ENCODE results near the gene FMO2. TPM values are rescaled to one million over a fixed set of nuclear protein-coding genes. Genes with fewer than 3 reads are reported as not detected.
A peak's percentile ranks its signal among the peaks of the same experiment; 100 is the strongest.

Gene FMO2
- total RNA-seq, 1 experiment from 2014 or later = not detected

DNA sequence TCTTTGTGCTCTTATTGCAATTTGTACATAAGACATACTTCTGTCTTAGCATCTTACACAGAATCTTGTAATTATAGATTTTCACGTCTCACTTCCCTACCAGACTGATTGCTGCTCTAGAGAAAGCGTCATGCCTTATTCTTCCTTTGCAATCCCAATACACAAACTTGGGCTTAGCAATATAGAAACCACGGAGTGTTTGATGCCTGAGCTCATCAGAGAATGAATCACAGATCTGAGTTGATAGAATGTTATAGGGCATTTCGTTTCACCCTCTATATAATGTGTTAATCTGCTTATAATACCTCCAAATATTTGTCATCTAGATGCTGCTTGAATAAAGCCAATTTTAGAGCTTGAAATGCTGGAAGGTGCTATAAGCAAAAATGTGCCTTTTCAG lies 69.8 kb downstream of the FMO2 start:
- DNase-seq (ENCODE audit: extremely low read depth, low read depth) = no peak

GRCh38 chr1:171256940-171257606 lies 72.0 kb downstream of the FMO2 start:
- DNase-seq (ENCODE audit: extremely low read depth, low read depth) = peak; percentile 35

DNA sequence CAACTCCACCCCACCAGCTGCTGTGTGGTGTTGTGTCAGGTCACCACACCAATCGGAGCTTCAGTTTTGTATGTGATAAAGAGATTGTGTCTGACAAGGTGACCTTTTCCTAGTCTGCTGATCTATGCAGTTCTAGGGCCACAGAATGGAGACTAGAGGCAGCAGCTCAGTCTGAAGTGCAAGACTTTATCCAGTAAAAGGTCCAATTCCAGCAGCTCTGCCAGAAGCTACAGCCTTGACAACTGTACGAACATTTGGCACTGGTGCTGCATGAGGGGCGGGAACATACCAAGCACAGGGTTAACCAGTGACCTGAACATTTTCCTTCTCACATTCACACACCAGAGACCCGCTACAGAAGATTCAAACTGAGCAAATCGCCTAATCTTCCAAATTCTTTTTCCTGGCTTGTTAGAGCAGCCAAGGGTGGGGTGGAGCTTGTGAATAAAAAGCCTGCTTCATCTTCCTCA lies 72.5 kb downstream of the FMO2 start:
- DNase-seq (ENCODE audit: extremely low read depth, low read depth) = no peak

DNA sequence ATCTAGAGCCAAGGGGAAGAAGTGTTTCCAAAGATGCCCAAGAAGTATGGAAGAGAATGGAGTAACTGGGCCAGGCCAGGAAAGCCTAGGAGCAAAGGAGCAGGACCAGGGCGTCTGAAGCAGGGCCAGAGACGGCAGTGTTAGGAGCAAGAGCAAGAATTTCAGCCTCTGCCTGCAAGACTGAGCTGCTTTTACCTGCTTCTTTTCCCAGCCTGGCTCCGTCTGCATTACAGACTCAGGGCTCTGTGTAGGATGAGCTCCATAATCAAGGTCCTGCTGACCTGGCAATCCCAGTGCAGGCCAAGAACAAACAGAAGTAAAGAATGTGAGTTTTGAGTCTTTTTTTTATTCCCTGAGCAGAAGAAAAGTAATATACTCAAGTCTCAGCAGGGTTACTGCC lies 73.3 kb downstream of the FMO2 start:
- no peak for DNase-seq (ENCODE audit: extremely low read depth, low read depth)

GRCh38 chr1:171258943-171259342 lies 73.8 kb downstream of the FMO2 start:
- DNase-seq (ENCODE audit: extremely low read depth, low read depth) = no peak

Small RNAs within 50 kb of the gene (small RNA-seq; reads per million reads assigned to genes)
- 0 reads per million in 2 experiments for gene RF00019

Other genes starting within 250 kb of the FMO2 start
- not detected in 2 replicates for gene MROH9, start 249.8 kb upstream of the FMO2 start, total RNA-seq (2014; rRNA removed; shearing (Covaris generic))
- not detected in 2 replicates for gene FMO3, start 94.4 kb upstream of the FMO2 start, total RNA-seq (2014; rRNA removed; shearing (Covaris generic))
- not detected in 2 replicates for gene FMO1, start 63.2 kb downstream of the FMO2 start, total RNA-seq (2014; rRNA removed; shearing (Covaris generic))
- gene FMO4, start 128.9 kb downstream of the FMO2 start, total RNA-seq (2014; rRNA removed; shearing (Covaris generic)) = 0.89 and 1.1 TPM in 2 replicates